Stimulated activated CD4-positive, alpha-beta T cell treated with anti-CD3 and anti-CD28 coated beads, Interleukin-4, amount 100 ng/mL, for 24 hours (primary cell): ENCODE data around the gene RAPGEF2.
"Not testable (repeated sequence)": the region's sequence is repeated elsewhere in the genome, so short reads cannot be mapped to it uniquely, and the experiment has no call there.

Experiments
- DNase-seq: peaks from one replicate; pipeline ENCODE4 v3.0.0-alpha.2; 2020

RAPGEF2 gene

GRCh38 chr4:159169404-159170302 is 66.8 kb downstream of the RAPGEF2 start:
- no peak for DNase-seq

GRCh38 chr4:159171287-159171686 is 68.4 kb downstream of the RAPGEF2 start:
- DNase-seq, result peak; percentile 9

GRCh38 chr4:159173886-159174285 is 71.0 kb downstream of the RAPGEF2 start:
- DNase-seq, result no peak

- DNase-seq, result no peak
Observed at GRCh38 chr4:159174645-159175084, 71.8 kb downstream of the RAPGEF2 start.

GRCh38 chr4:159175085-159175988 is 72.5 kb downstream of the RAPGEF2 start:
- DNase-seq, result peak; percentile 66

- DNase-seq, result no peak
Observed at GRCh38 chr4:159175989-159176375, 73.1 kb downstream of the RAPGEF2 start.

GRCh38 chr4:159177265-159178150 is 74.6 kb downstream of the RAPGEF2 start:
- no peak for DNase-seq

- DNase-seq, result no peak
Observed at GRCh38 chr4:159178151-159178546, 75.3 kb downstream of the RAPGEF2 start.

GRCh38 chr4:159178979-159179969 is 76.4 kb downstream of the RAPGEF2 start:
- DNase-seq, result no peak

GRCh38 chr4:159183885-159184605 is 81.2 kb downstream of the RAPGEF2 start:
- DNase-seq, result not testable (repeated sequence)

GRCh38 chr4:159185591-159186023 is 82.7 kb downstream of the RAPGEF2 start:
- no peak for DNase-seq

- no peak for DNase-seq
Observed at GRCh38 chr4:159188646-159189045, 85.8 kb downstream of the RAPGEF2 start.

- DNase-seq, result no peak
Observed at GRCh38 chr4:159190651-159191050, 87.8 kb downstream of the RAPGEF2 start.

- no peak for DNase-seq
Observed at GRCh38 chr4:159191989-159192388, 89.1 kb downstream of the RAPGEF2 start.

- DNase-seq, result no peak
Observed at GRCh38 chr4:159193046-159193620, 90.3 kb downstream of the RAPGEF2 start.

- no peak for DNase-seq
Observed at GRCh38 chr4:159195361-159195769, 92.5 kb downstream of the RAPGEF2 start.

- no peak for DNase-seq
Observed at GRCh38 chr4:159197260-159197884, 94.5 kb downstream of the RAPGEF2 start.

GRCh38 chr4:159197885-159198269 is 95.0 kb downstream of the RAPGEF2 start:
- DNase-seq, result no peak

GRCh38 chr4:159199826-159200225 is 96.9 kb downstream of the RAPGEF2 start:
- no peak for DNase-seq

- no peak for DNase-seq
Observed at GRCh38 chr4:159201168-159201567, 98.3 kb downstream of the RAPGEF2 start.
